Hepatocyte (in vitro differentiated cells): ENCODE data around the gene DTHD1.

Source experiments
- EZH2 ChIP-seq: fragments of 200-600 bp; sonication (generic); IDR thresholded peaks from 2 replicates; pipeline ENCODE4 v1.6.1; 2016; ENCODE audit warnings: antibody characterized with exemption, mild to moderate bottlenecking, borderline replicate concordance
- EZH2phosphoT487 ChIP-seq: fragments of 200-600 bp; sonication (generic); IDR thresholded peaks from one replicate; pipeline ENCODE4 v1.6.1; 2018; ENCODE audit warnings: antibody characterized with exemption, mild to moderate bottlenecking, low read depth, moderate library complexity; ENCODE audit not compliant: unreplicated experiment, severe bottlenecking
- TF ChIP-seq, protein P1 (sequence below): fragments of 200-600 bp; sonication (generic); IDR thresholded peaks from 2 replicates; pipeline ENCODE4 v1.5.1; 2016; ENCODE audit warnings: antibody characterized with exemption, mild to moderate bottlenecking; ENCODE audit not compliant: poor library complexity

GRCh38 chr4:36351082-36351666, 69.8 kb downstream of the DTHD1 start:
- TF ChIP-seq, protein P1, sequence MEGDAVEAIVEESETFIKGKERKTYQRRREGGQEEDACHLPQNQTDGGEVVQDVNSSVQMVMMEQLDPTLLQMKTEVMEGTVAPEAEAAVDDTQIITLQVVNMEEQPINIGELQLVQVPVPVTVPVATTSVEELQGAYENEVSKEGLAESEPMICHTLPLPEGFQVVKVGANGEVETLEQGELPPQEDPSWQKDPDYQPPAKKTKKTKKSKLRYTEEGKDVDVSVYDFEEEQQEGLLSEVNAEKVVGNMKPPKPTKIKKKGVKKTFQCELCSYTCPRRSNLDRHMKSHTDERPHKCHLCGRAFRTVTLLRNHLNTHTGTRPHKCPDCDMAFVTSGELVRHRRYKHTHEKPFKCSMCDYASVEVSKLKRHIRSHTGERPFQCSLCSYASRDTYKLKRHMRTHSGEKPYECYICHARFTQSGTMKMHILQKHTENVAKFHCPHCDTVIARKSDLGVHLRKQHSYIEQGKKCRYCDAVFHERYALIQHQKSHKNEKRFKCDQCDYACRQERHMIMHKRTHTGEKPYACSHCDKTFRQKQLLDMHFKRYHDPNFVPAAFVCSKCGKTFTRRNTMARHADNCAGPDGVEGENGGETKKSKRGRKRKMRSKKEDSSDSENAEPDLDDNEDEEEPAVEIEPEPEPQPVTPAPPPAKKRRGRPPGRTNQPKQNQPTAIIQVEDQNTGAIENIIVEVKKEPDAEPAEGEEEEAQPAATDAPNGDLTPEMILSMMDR: peak; percentile 83
- no peak for TF ChIP-seq EZH2phosphoT487
- TF ChIP-seq EZH2: no peak
